Neural cell (in vitro differentiated cells): ENCODE results near the gene SPACA4. TPM values are rescaled to one million over a fixed set of nuclear protein-coding genes. Genes with fewer than 3 reads are reported as not detected.

Experiments
- H2AFZ ChIP-seq: fragments of 200-600, 300-800 bp; sonication (generic), shearing (Covaris generic); 2 replicates; pipeline ENCODE4 v1.6.0; 2014; ENCODE audit warnings: low read depth, mild to moderate bottlenecking, antibody characterized with exemption, low read length, moderate library complexity
- H3F3A ChIP-seq: fragments of 200-600 bp; shearing (Covaris generic); 2 replicates; pipeline ENCODE4 v1.6.1; 2016; ENCODE audit warnings: mild to moderate bottlenecking, moderate library complexity, mixed read lengths, antibody characterized with exemption, low read length; ENCODE audit not compliant: insufficient read depth, poor library complexity, severe bottlenecking
- H3K27ac ChIP-seq: fragments of 200-600, 300-800 bp; sonication (generic), shearing (Covaris generic); 2 replicates; pipeline ENCODE4 v1.5.1; 2014; ENCODE audit warnings: mild to moderate bottlenecking, low read length, moderate library complexity
- H3K27me3 ChIP-seq: fragments of 300-800, 200-600 bp; sonication (generic), shearing (Covaris generic); 2 replicates; pipeline ENCODE4 v1.6.0; 2014; ENCODE audit warnings: mild to moderate bottlenecking, low read depth, low read length, moderate library complexity; ENCODE audit not compliant: insufficient read depth
- H3K36me3 ChIP-seq: fragments of 300-800, 200-600 bp; sonication (generic), shearing (Covaris generic); 2 replicates; pipeline ENCODE4 v1.5.1; 2014; ENCODE audit warnings: mild to moderate bottlenecking, antibody characterized with exemption, low read length, moderate library complexity; ENCODE audit not compliant: insufficient read depth
- H3K4me2 ChIP-seq: fragments of 300-800, 200-600 bp; sonication (generic), shearing (Covaris generic); 2 replicates; pipeline ENCODE4 v1.6.0; 2014; ENCODE audit warnings: mild to moderate bottlenecking, low read length
- H3K4me3 ChIP-seq: fragments of 300-800, 200-600 bp; sonication (generic), shearing (Covaris generic); 2 replicates; pipeline ENCODE4 v1.5.1; 2014; ENCODE audit warnings: mild to moderate bottlenecking, low read length, moderate library complexity
- H3K79me2 ChIP-seq: fragments of 200-600 bp; shearing (Covaris generic); replicated peaks from 2 replicates; pipeline ENCODE4 v1.6.0; 2014; ENCODE audit warnings: mild to moderate bottlenecking, low read length, moderate library complexity; ENCODE audit not compliant: insufficient read depth
- H3K9ac ChIP-seq: fragments of 300-800, 200-600 bp; sonication (generic), shearing (Covaris generic); 2 replicates; pipeline ENCODE4 v1.6.1; 2016; ENCODE audit warnings: mild to moderate bottlenecking, low read length, mixed read lengths
- H3K9me2 ChIP-seq: fragments of 200-600 bp; shearing (Covaris generic); 2 replicates; pipeline ENCODE4 v1.6.1; 2016; ENCODE audit warnings: mild to moderate bottlenecking, low read length, mixed read lengths; ENCODE audit not compliant: insufficient read depth
- H3K9me3 ChIP-seq: fragments of 200-600, 300-800 bp; sonication (generic), shearing (Covaris generic); 2 replicates; pipeline ENCODE4 v1.6.1; 2016; ENCODE audit warnings: mild to moderate bottlenecking, mixed run types, low read length, moderate library complexity, mixed read lengths
- H4K20me1 ChIP-seq: fragments of 200-600 bp; shearing (Covaris generic); 2 replicates; pipeline ENCODE4 v1.6.1; 2016; ENCODE audit warnings: mild to moderate bottlenecking, mixed run types; ENCODE audit not compliant: insufficient read depth
- CTCF ChIP-seq: fragments of 450-650 bp; IDR thresholded peaks from 2 replicates; pipeline ENCODE4 v1.5.1; 2014; ENCODE audit warnings: antibody characterized with exemption, mild to moderate bottlenecking, moderate library complexity; ENCODE audit not compliant: poor library complexity, severe bottlenecking
- EP300 ChIP-seq: fragments of 450-650 bp; conservative IDR thresholded peaks from 2 replicates; pipeline ENCODE4 v1.6.1; 2014; ENCODE audit warnings: antibody characterized with exemption, mild to moderate bottlenecking, moderate library complexity; ENCODE audit not compliant: poor library complexity, severe bottlenecking
- EZH2 ChIP-seq: fragments of 200-600, 300-800 bp; shearing (Covaris generic), sonication (generic); IDR thresholded peaks from 2 replicates; pipeline ENCODE4 v1.6.1; 2014; ENCODE audit warnings: antibody characterized with exemption, low read length, borderline replicate concordance, mild to moderate bottlenecking; ENCODE audit not compliant: insufficient read depth, poor library complexity, severe bottlenecking
- MXI1 ChIP-seq: fragments of 450-650 bp; conservative IDR thresholded peaks from 2 replicates; pipeline ENCODE4 v1.6.1; 2014; ENCODE audit warnings: antibody characterized with exemption, mild to moderate bottlenecking; ENCODE audit not compliant: poor library complexity, severe bottlenecking
- POLR2AphosphoS5 ChIP-seq: IDR thresholded peaks from 2 replicates; pipeline ENCODE4 v1.6.1; 2012
- RAD21 ChIP-seq: fragments of 450-650 bp; conservative IDR thresholded peaks from 2 replicates; pipeline ENCODE4 v1.6.1; 2014; ENCODE audit warnings: antibody characterized with exemption, mild to moderate bottlenecking, moderate library complexity
- REST ChIP-seq: IDR thresholded peaks from 2 replicates; pipeline ENCODE4 v1.6.1; 2012; ENCODE audit warnings: borderline replicate concordance
- SMC3 ChIP-seq: fragments of 450-650 bp; conservative IDR thresholded peaks from 2 replicates; pipeline ENCODE4 v1.6.1; 2014; ENCODE audit warnings: antibody characterized with exemption, mild to moderate bottlenecking, moderate library complexity; ENCODE audit not compliant: poor library complexity
- TAF1 ChIP-seq: IDR thresholded peaks from 2 replicates; pipeline ENCODE4 v1.6.1; 2012; ENCODE audit warnings: low read depth
- polyA plus RNA-seq: library from polyadenylated mRNA; depleted of rRNA; stranded (reverse); fragments of >200 nt; gene quantifications from 2 replicates; pipeline ENCODE4 v1.2.3, GENCODE V29; 2014

The SPACA4 gene
- polyA plus RNA-seq, 1 donor from 2014 or later: not detected

GRCh38 chr19:48596679-48597465 lies 9.7 kb upstream of the SPACA4 start:
- Histone ChIP-seq H3K27ac (no peak overlapping the region), H3F3A (no peaks in the 10 kb centered on the region), H3K36me3 (no peaks in the 10 kb centered on the region), H3K9me2 (no peaks in the 10 kb centered on the region), H3K9ac (no peak overlapping the region), H3K4me3 (no peak overlapping the region), H3K9me3 (no peaks in the 10 kb centered on the region), H3K4me2 (no peak overlapping the region), H2AFZ (no peak overlapping the region), H3K79me2 (no peaks in the 10 kb centered on the region), H3K27me3 (no peaks in the 10 kb centered on the region), H4K20me1 (no peaks in the 10 kb centered on the region)
- TF ChIP-seq CTCF (no peak), RAD21 (no peak), TAF1 (no peak), EZH2 (no peak), SMC3 (no peak), MXI1 (no peak), REST (no peak), EP300 (no peak), POLR2AphosphoS5 (no peak)

GRCh38 chr19:48598996-48599700 lies 7.4 kb upstream of the SPACA4 start:
- TF ChIP-seq SMC3: no peak
- H3K36me3 ChIP-seq: no peaks in the 10 kb centered on the region
- no peaks in the 10 kb centered on the region for H4K20me1 ChIP-seq
- H3K27ac ChIP-seq: no peak overlapping the region
- no peaks in the 10 kb centered on the region for H3F3A ChIP-seq
- no peak overlapping the region for H3K9ac ChIP-seq
- no peaks in the 10 kb centered on the region for H3K9me3 ChIP-seq
- H3K27me3 ChIP-seq: no peaks in the 10 kb centered on the region
- H3K79me2 ChIP-seq: no peaks in the 10 kb centered on the region
- no peak overlapping the region for H3K4me3 ChIP-seq
- no peak overlapping the region for H2AFZ ChIP-seq
- H3K9me2 ChIP-seq: no peaks in the 10 kb centered on the region
- H3K4me2 ChIP-seq: no peak overlapping the region
